Mesendoderm (in vitro differentiated cells): Measurements from ENCODE around the gene WDR43.
A peak's percentile ranks its signal among the peaks of the same experiment; 100 is the strongest.

Source experiments
- DNase-seq: peaks from one replicate; pipeline ENCODE4 v3.0.0; 2013
- H2AK5ac ChIP-seq: 2 replicates; pipeline ENCODE4 v1.6.1; 2013; ENCODE audit warnings: low read length, inconsistent platforms
- H2BK120ac ChIP-seq: 2 replicates; pipeline ENCODE4 v1.6.1; 2013; ENCODE audit warnings: low read depth, mild to moderate bottlenecking, low read length, moderate library complexity, mixed read lengths
- H2BK15ac ChIP-seq: replicated peaks from 2 replicates; pipeline ENCODE4 v1.6.1; 2013; ENCODE audit warnings: low read depth, mild to moderate bottlenecking, moderate library complexity
- H2BK5ac ChIP-seq: 2 replicates; pipeline ENCODE4 v1.6.1; 2013; ENCODE audit warnings: low read length, inconsistent platforms
- H3K18ac ChIP-seq: 2 replicates; pipeline ENCODE4 v1.6.1; 2013; ENCODE audit warnings: mild to moderate bottlenecking, low read length, mixed read lengths
- H3K23ac ChIP-seq: one replicate; pipeline ENCODE4 v1.6.1; 2013; ENCODE audit warnings: low read length
- H3K27ac ChIP-seq: 2 replicates; pipeline ENCODE4 v1.5.1; 2013; ENCODE audit warnings: low read depth, mild to moderate bottlenecking, inconsistent platforms, low read length, moderate library complexity
- H3K27me3 ChIP-seq: 2 replicates; pipeline ENCODE4 v1.6.1; 2013; ENCODE audit warnings: low read length, control low read depth, mild to moderate bottlenecking, inconsistent platforms; ENCODE audit not compliant: insufficient read depth, poor library complexity
- H3K36me3 ChIP-seq: 2 replicates; pipeline ENCODE4 v1.6.1; 2013; ENCODE audit warnings: low read length, inconsistent platforms; ENCODE audit not compliant: control insufficient read depth, insufficient read depth
- H3K4ac ChIP-seq: one replicate; pipeline ENCODE4 v1.6.1; 2013; ENCODE audit warnings: low read depth, mild to moderate bottlenecking, low read length, moderate library complexity
- H3K4me1 ChIP-seq: 2 replicates; pipeline ENCODE4 v1.6.1; 2013; ENCODE audit warnings: low read depth, low read length, inconsistent platforms; ENCODE audit not compliant: control insufficient read depth
- H3K4me2 ChIP-seq: 2 replicates; pipeline ENCODE4 v1.6.1; 2013; ENCODE audit warnings: low read length
- H3K4me3 ChIP-seq: 2 replicates; pipeline ENCODE4 v1.5.1; 2013; ENCODE audit warnings: mild to moderate bottlenecking, low read length
- H3K56ac ChIP-seq: one replicate; pipeline ENCODE4 v1.6.1; 2013; ENCODE audit warnings: low read length
- H3K79me1 ChIP-seq: 2 replicates; pipeline ENCODE4 v1.6.1; 2013; ENCODE audit warnings: low read length, inconsistent platforms
- H3K79me2 ChIP-seq: 2 replicates; pipeline ENCODE4 v1.6.1; 2013; ENCODE audit warnings: mild to moderate bottlenecking, low read length; ENCODE audit not compliant: control insufficient read depth, insufficient read depth
- H3K9ac ChIP-seq: 2 replicates; pipeline ENCODE4 v1.6.1; 2013; ENCODE audit warnings: low read length, inconsistent platforms
- H4K5ac ChIP-seq: one replicate; pipeline ENCODE4 v1.6.1; 2013; ENCODE audit warnings: low read length
- H4K8ac ChIP-seq: one replicate; pipeline ENCODE4 v1.6.1; 2013; ENCODE audit warnings: low read depth, mild to moderate bottlenecking, control low read depth, low read length, moderate library complexity
- WGBS: extraction: QIAGEN DNeasy Blood & Tissue Kit; methylation state at CpG from one replicate; pipeline ENCODE4 v1.1.7; 2013; ENCODE audit warnings: low lambda C conversion rate, missing lambda C conversion rate; ENCODE audit not compliant: insufficient coverage; ENCODE audit errors: extremely low coverage; 5-methylcytosine and 5-hydroxymethylcytosine counted together

WDR43 gene

GRCh38 chr2:28909655-28910353 is 15.3 kb downstream of the WDR43 start:
- Histone ChIP-seq H3K18ac (no peak overlapping the region), H2BK15ac (no peak overlapping the region), H3K23ac (no peak overlapping the region), H4K5ac (no peak overlapping the region), H3K4me2 (no peak overlapping the region), H3K9ac (no peak overlapping the region), H3K79me1 (peaks cover 7% of the 10 kb centered on the region), H3K79me2 (peaks cover 58% of the 10 kb centered on the region), H3K27me3 (no peaks in the 10 kb centered on the region), H4K8ac (no peak overlapping the region), H2BK120ac (no peak overlapping the region), H2AK5ac (no peak overlapping the region), H2BK5ac (no peak overlapping the region), H3K4me3 (no peak overlapping the region), H3K4ac (no peak overlapping the region), H3K36me3 (peaks cover 15% of the 10 kb centered on the region), H3K4me1 (peaks cover 2% of the 10 kb centered on the region), H3K27ac (peak overlapping the region; percentile 57), H3K56ac (no peak overlapping the region)
- no peak for DNase-seq
- 100% methylated on average over 1 of the region's 6 CpGs for WGBS

- Histone ChIP-seq H4K8ac (no peak overlapping the region), H3K4me3 (no peak overlapping the region), H2BK5ac (no peak overlapping the region), H3K4me2 (no peak overlapping the region), H3K9ac (no peak overlapping the region), H3K18ac (no peak overlapping the region), H3K56ac (no peak overlapping the region), H4K5ac (no peak overlapping the region), H3K4me1 (no peaks in the 10 kb centered on the region), H3K23ac (no peak overlapping the region), H3K27me3 (no peaks in the 10 kb centered on the region), H2BK15ac (no peak overlapping the region), H3K79me1 (peaks cover 4% of the 10 kb centered on the region), H3K27ac (no peak overlapping the region), H3K79me2 (peaks cover 24% of the 10 kb centered on the region), H2AK5ac (no peak overlapping the region), H3K4ac (no peak overlapping the region), H3K36me3 (peaks cover 5% of the 10 kb centered on the region), H2BK120ac (no peak overlapping the region)
- no CpG with 5 or more reads among the region's 1 CpG for WGBS
- DNase-seq = no peak
Observed at GRCh38 chr2:28915939-28916338, 21.5 kb downstream of the WDR43 start.

- no peak overlapping the region for H4K5ac ChIP-seq
- H3K4me2 ChIP-seq = no peak overlapping the region
- no peak overlapping the region for H3K9ac ChIP-seq
- no peak overlapping the region for H2BK120ac ChIP-seq
- no CpG with 5 or more reads among the region's 4 CpGs for WGBS
- H3K18ac ChIP-seq = no peak overlapping the region
- no peak for DNase-seq
- no peak overlapping the region for H3K56ac ChIP-seq
- no peak overlapping the region for H3K23ac ChIP-seq
- H3K36me3 ChIP-seq = peaks cover 10% of the 10 kb centered on the region
- H2BK5ac ChIP-seq = no peak overlapping the region
- H2AK5ac ChIP-seq = no peak overlapping the region
- peaks cover 9% of the 10 kb centered on the region for H3K79me1 ChIP-seq
- H2BK15ac ChIP-seq = no peak overlapping the region
- no peak overlapping the region for H3K27ac ChIP-seq
- no peak overlapping the region for H3K4me3 ChIP-seq
- no peaks in the 10 kb centered on the region for H3K4me1 ChIP-seq
- H3K27me3 ChIP-seq = no peaks in the 10 kb centered on the region
- no peak overlapping the region for H4K8ac ChIP-seq
- H3K4ac ChIP-seq = no peak overlapping the region
- H3K79me2 ChIP-seq = peaks cover 7% of the 10 kb centered on the region
Observed at GRCh38 chr2:28926847-28927246, 32.4 kb downstream of the WDR43 start.

GRCh38 chr2:28927469-28927868 is 33.0 kb downstream of the WDR43 start:
- Histone ChIP-seq H2BK15ac (no peak overlapping the region), H2BK5ac (no peak overlapping the region), H3K4me2 (no peak overlapping the region), H3K23ac (no peak overlapping the region), H4K5ac (no peak overlapping the region), H3K79me2 (peaks cover 4% of the 10 kb centered on the region), H3K27ac (no peak overlapping the region), H3K18ac (no peak overlapping the region), H3K4me1 (no peaks in the 10 kb centered on the region), H2BK120ac (no peak overlapping the region), H3K9ac (no peak overlapping the region), H3K79me1 (peaks cover 6% of the 10 kb centered on the region), H3K4ac (no peak overlapping the region), H3K4me3 (no peak overlapping the region), H3K27me3 (no peaks in the 10 kb centered on the region), H2AK5ac (no peak overlapping the region), H3K36me3 (peaks cover 7% of the 10 kb centered on the region), H4K8ac (no peak overlapping the region), H3K56ac (no peak overlapping the region)
- no CpG with 5 or more reads among the region's 2 CpGs for WGBS
- DNase-seq = no peak

GRCh38 chr2:28927878-28928277 is 33.4 kb downstream of the WDR43 start:
- no peak overlapping the region for H4K8ac ChIP-seq
- DNase-seq = no peak
- no peak overlapping the region for H3K23ac ChIP-seq
- no peak overlapping the region for H4K5ac ChIP-seq
- no CpG with 5 or more reads among the region's 1 CpG for WGBS
- H3K56ac ChIP-seq = no peak overlapping the region
- no peak overlapping the region for H3K27ac ChIP-seq
- no peak overlapping the region for H3K4me3 ChIP-seq
- no peak overlapping the region for H2BK15ac ChIP-seq
- peaks cover 6% of the 10 kb centered on the region for H3K79me1 ChIP-seq
- no peak overlapping the region for H3K18ac ChIP-seq
- H3K4me1 ChIP-seq = no peaks in the 10 kb centered on the region
- no peak overlapping the region for H2AK5ac ChIP-seq
- peaks cover 4% of the 10 kb centered on the region for H3K79me2 ChIP-seq
- H3K36me3 ChIP-seq = peaks cover 7% of the 10 kb centered on the region
- H3K4me2 ChIP-seq = no peak overlapping the region
- H2BK120ac ChIP-seq = no peak overlapping the region
- H3K27me3 ChIP-seq = no peaks in the 10 kb centered on the region
- no peak overlapping the region for H3K9ac ChIP-seq
- no peak overlapping the region for H3K4ac ChIP-seq
- no peak overlapping the region for H2BK5ac ChIP-seq

- H2AK5ac ChIP-seq = no peak overlapping the region
Observed at GRCh38 chr2:28929581-28929980, 35.1 kb downstream of the WDR43 start.

More at GRCh38 chr2:28929581-28929980, 35.1 kb downstream of the WDR43 start:
- no peak overlapping the region for H2BK15ac ChIP-seq
- H3K27me3 ChIP-seq = no peaks in the 10 kb centered on the region
- H3K18ac ChIP-seq = no peak overlapping the region
- no peak overlapping the region for H2BK120ac ChIP-seq
- no peak overlapping the region for H3K9ac ChIP-seq
- no peak overlapping the region for H3K56ac ChIP-seq
- DNase-seq = no peak
- H4K8ac ChIP-seq = no peak overlapping the region
- no peak overlapping the region for H4K5ac ChIP-seq
- WGBS = no CpG with 5 or more reads among the region's 4 CpGs
- peaks cover 3% of the 10 kb centered on the region for H3K36me3 ChIP-seq
- H3K79me1 ChIP-seq = peaks cover 2% of the 10 kb centered on the region
- H3K27ac ChIP-seq = no peak overlapping the region
- H3K4ac ChIP-seq = no peak overlapping the region
- H2BK5ac ChIP-seq = no peak overlapping the region
- H3K23ac ChIP-seq = no peak overlapping the region
- H3K79me2 ChIP-seq = no peaks in the 10 kb centered on the region
- no peak overlapping the region for H3K4me2 ChIP-seq
- H3K4me3 ChIP-seq = no peak overlapping the region
- H3K4me1 ChIP-seq = no peaks in the 10 kb centered on the region
